Activated CD4-positive, alpha-beta T cell treated with anti-CD3 and anti-CD28 coated beads for 48 hours (primary cell): Measurements from ENCODE around the gene KATNAL2.

Experiments
- DNase-seq: peaks from one replicate; pipeline ENCODE4 v3.0.0-alpha.2; 2020

Gene KATNAL2

GRCh38 chr18:46917108-46917802, at the start of gene KATNAL2, which contains the start of gene PIAS2:
Gene KATNAL2, plus strand, starts transcription at chr18:46917602. Its CDS starts 29,271 bp downstream, at chr18:46946873.
Gene PIAS2, minus strand, starts transcription at chr18:46917507. Its CDS starts 162 bp downstream, at chr18:46917345.
- DNase-seq = peak; percentile 79

GRCh38 chr18:46868169-46868921, 49.1 kb upstream of the KATNAL2 start:
- DNase-seq = no peak

- no peak for DNase-seq
These were observed 39.9 kb upstream of the KATNAL2 start for GRCh38 chr18:46877329-46877987.

GRCh38 chr18:46883180-46883579, 34.2 kb upstream of the KATNAL2 start:
- DNase-seq = no peak

- no peak for DNase-seq
These were observed 30.5 kb upstream of the KATNAL2 start for GRCh38 chr18:46886893-46887292.

GRCh38 chr18:46888965-46889364, 28.4 kb upstream of the KATNAL2 start:
- no peak for DNase-seq

GRCh38 chr18:46891742-46892214, 25.6 kb upstream of the KATNAL2 start:
- peak; percentile 5 for DNase-seq

GRCh38 chr18:46892842-46893241, 24.6 kb upstream of the KATNAL2 start:
- no peak for DNase-seq

- DNase-seq = no peak
These were observed 24.0 kb upstream of the KATNAL2 start for GRCh38 chr18:46893360-46893759.

- DNase-seq = peak; percentile 19
These were observed 23.3 kb upstream of the KATNAL2 start for GRCh38 chr18:46894124-46894523.

- DNase-seq = no peak
These were observed 18.0 kb upstream of the KATNAL2 start for GRCh38 chr18:46899274-46899948.

- no peak for DNase-seq
These were observed 14.0 kb upstream of the KATNAL2 start for GRCh38 chr18:46903406-46903805.

GRCh38 chr18:46909497-46909896, 7.9 kb upstream of the KATNAL2 start:
- DNase-seq = no peak

- no peak for DNase-seq
These were observed 6.5 kb upstream of the KATNAL2 start for GRCh38 chr18:46910856-46911255.

- DNase-seq = no peak
These were observed 1.4 kb upstream of the KATNAL2 start for GRCh38 chr18:46915800-46916550.

GRCh38 chr18:46916551-46917107, 773 bp upstream of the KATNAL2 start:
- DNase-seq = peak; percentile 47

- peak; percentile 28 for DNase-seq
These were observed 600 bp downstream of the KATNAL2 start for GRCh38 chr18:46917803-46918600.

- no peak for DNase-seq
These were observed 2.7 kb downstream of the KATNAL2 start for GRCh38 chr18:46920067-46920466.

- DNase-seq = no peak
These were observed 3.3 kb downstream of the KATNAL2 start for GRCh38 chr18:46920653-46921052.

- no peak for DNase-seq
These were observed 22.0 kb downstream of the KATNAL2 start for GRCh38 chr18:46939337-46939963.
